H9 (cell line): ENCODE data around the gene RYR3. TPM values are rescaled to one million over a fixed set of nuclear protein-coding genes. Genes with fewer than 3 reads are reported as not detected.

ENCODE experiments used
- DNase-seq: peaks from one replicate; pipeline ENCODE4 v3.0.0-alpha.2; 2017
- H2AFZ ChIP-seq: one replicate; pipeline ENCODE4 v1.6.1; 2013; ENCODE audit warnings: mild to moderate bottlenecking, low read length, control low read depth, moderate library complexity
- H2AK5ac ChIP-seq: 2 replicates; pipeline ENCODE4 v1.6.1; 2013; ENCODE audit warnings: low read length, control low read depth, mixed read lengths; ENCODE audit not compliant: insufficient read length
- H2BK120ac ChIP-seq: one replicate; pipeline ENCODE4 v1.6.1; 2013; ENCODE audit warnings: low read depth, mild to moderate bottlenecking, low read length, control low read depth, inconsistent platforms; ENCODE audit not compliant: poor library complexity, severe bottlenecking
- H2BK12ac ChIP-seq: 2 replicates; pipeline ENCODE4 v1.6.1; 2013; ENCODE audit warnings: low read length, control low read depth, mixed read lengths, low read depth; ENCODE audit not compliant: insufficient read length
- H2BK15ac ChIP-seq: 2 replicates; pipeline ENCODE4 v1.6.1; 2013; ENCODE audit warnings: low read depth, low read length, control low read depth
- H2BK20ac ChIP-seq: one replicate; pipeline ENCODE4 v1.6.1; 2013; ENCODE audit warnings: low read depth, mild to moderate bottlenecking, low read length, control low read depth, inconsistent platforms; ENCODE audit not compliant: poor library complexity, severe bottlenecking
- H2BK5ac ChIP-seq: 2 replicates; pipeline ENCODE4 v1.6.1; 2013; ENCODE audit warnings: low read length, control low read depth, mixed read lengths; ENCODE audit not compliant: insufficient read length
- H3K14ac ChIP-seq: 2 replicates; pipeline ENCODE4 v1.6.1; 2013; ENCODE audit warnings: low read length, control low read depth; ENCODE audit not compliant: insufficient read depth
- H3K18ac ChIP-seq: 2 replicates; pipeline ENCODE4 v1.6.1; 2013; ENCODE audit warnings: low read depth, mild to moderate bottlenecking, mixed read lengths, low read length, control low read depth; ENCODE audit not compliant: insufficient read length
- H3K23ac ChIP-seq: 2 replicates; pipeline ENCODE4 v1.6.1; 2013; ENCODE audit warnings: low read length, control low read depth, mixed read lengths, low read depth; ENCODE audit not compliant: insufficient read length
- H3K23me2 ChIP-seq: 2 replicates; pipeline ENCODE4 v1.6.1; 2013; ENCODE audit warnings: low read depth, mild to moderate bottlenecking, mixed read lengths, low read length, control low read depth; ENCODE audit not compliant: insufficient read length, poor library complexity, severe bottlenecking
- H3K27ac ChIP-seq: 2 replicates; pipeline ENCODE4 v1.5.1; 2013; ENCODE audit warnings: low read length, control low read depth, mixed read lengths, low read depth; ENCODE audit not compliant: insufficient read length
- H3K27me3 ChIP-seq: 2 replicates; pipeline ENCODE4 v1.6.1; 2013; ENCODE audit warnings: low read length, control low read depth, inconsistent platforms; ENCODE audit not compliant: insufficient read depth
- H3K4ac ChIP-seq: 2 replicates; pipeline ENCODE4 v1.6.1; 2013; ENCODE audit warnings: low read depth, mild to moderate bottlenecking, control low read depth, inconsistent platforms, low read length, moderate library complexity
- H3K4me1 ChIP-seq: 2 replicates; pipeline ENCODE4 v1.6.1; 2013; ENCODE audit warnings: low read length, control low read depth, inconsistent platforms; ENCODE audit not compliant: insufficient read depth
- H3K4me2 ChIP-seq: 2 replicates; pipeline ENCODE4 v1.6.1; 2013; ENCODE audit warnings: low read length, control low read depth, mixed read lengths; ENCODE audit not compliant: insufficient read length, insufficient read depth
- H3K56ac ChIP-seq: 2 replicates; pipeline ENCODE4 v1.6.1; 2013; ENCODE audit warnings: low read depth, mild to moderate bottlenecking, mixed read lengths, low read length, control low read depth; ENCODE audit not compliant: insufficient read length
- H3K79me1 ChIP-seq: 2 replicates; pipeline ENCODE4 v1.6.1; 2013; ENCODE audit warnings: low read depth, mild to moderate bottlenecking, moderate library complexity, low read length, control low read depth, inconsistent platforms; ENCODE audit not compliant: insufficient read depth, poor library complexity, severe bottlenecking
- H3K79me2 ChIP-seq: 2 replicates; pipeline ENCODE4 v1.6.1; 2013; ENCODE audit warnings: low read length, control low read depth, inconsistent platforms; ENCODE audit not compliant: insufficient read depth
- H3K9ac ChIP-seq: 2 replicates; pipeline ENCODE4 v1.6.1; 2013; ENCODE audit warnings: low read length, control low read depth, mixed read lengths; ENCODE audit not compliant: insufficient read length; ENCODE audit errors: extremely low read depth
- H3K9me3 ChIP-seq: one replicate; pipeline ENCODE4 v1.6.1; 2013; ENCODE audit warnings: low read depth, low read length, inconsistent platforms; ENCODE audit not compliant: control insufficient read depth
- H3T11ph ChIP-seq: one replicate; pipeline ENCODE4 v1.6.1; 2013; ENCODE audit warnings: mild to moderate bottlenecking, low read length, control low read depth, inconsistent platforms
- H4K20me1 ChIP-seq: one replicate; pipeline ENCODE4 v1.6.1; 2013; ENCODE audit not compliant: control insufficient read depth, insufficient read length, insufficient read depth
- H4K5ac ChIP-seq: 2 replicates; pipeline ENCODE4 v1.6.1; 2013; ENCODE audit warnings: low read depth, mild to moderate bottlenecking, mixed read lengths, low read length, control low read depth; ENCODE audit not compliant: insufficient read length
- H4K8ac ChIP-seq: replicated peaks from 2 replicates; pipeline ENCODE4 v1.6.1; 2013; ENCODE audit warnings: low read length, control low read depth, mixed read lengths, low read depth; ENCODE audit not compliant: insufficient read length
- H4K91ac ChIP-seq: 2 replicates; pipeline ENCODE4 v1.6.1; 2013; ENCODE audit warnings: low read depth, mild to moderate bottlenecking, moderate library complexity, mixed read lengths, low read length, control low read depth; ENCODE audit not compliant: insufficient read length
- H3K27ac Mint-ChIP-seq, 3 experiments: 2 replicates in 2 of 3; 3 replicates in 1 of 3; pipeline ENCODE4 v1.8.0; 2020 to 2021; ENCODE audit warnings: mixed read lengths in 3 of 3, mild to moderate bottlenecking in 1 of 3, moderate library complexity in 1 of 3
- H3K27me3 Mint-ChIP-seq: 2 replicates; pipeline ENCODE4 v1.8.0; 2021; ENCODE audit warnings: low read depth, mild to moderate bottlenecking, moderate library complexity, mixed read lengths
- H3K36me3 Mint-ChIP-seq, 3 experiments: 2 replicates in 2 of 3; 3 replicates in 1 of 3; pipeline ENCODE4 v1.8.0; 2020 to 2021; ENCODE audit warnings: low read depth in 3 of 3, mixed read lengths in 3 of 3; ENCODE audit not compliant: insufficient read depth in 1 of 3
- H3K4me1 Mint-ChIP-seq, 2 experiments: 2 replicates each; pipeline ENCODE4 v1.8.0; 2020; ENCODE audit warnings: mixed read lengths in 2 of 2
- H3K4me3 Mint-ChIP-seq, 2 experiments: 2 replicates in 1 of 2; 3 replicates in 1 of 2; pipeline ENCODE4 v1.8.0; 2020 to 2021; ENCODE audit warnings: mild to moderate bottlenecking in 2 of 2, mixed read lengths in 2 of 2, moderate library complexity in 1 of 2
- H3K9me3 Mint-ChIP-seq, 2 experiments: 2 replicates in 1 of 2; 3 replicates in 1 of 2; pipeline ENCODE4 v1.8.0; 2020; ENCODE audit warnings: mild to moderate bottlenecking in 2 of 2, mixed read lengths in 2 of 2, moderate library complexity in 1 of 2
- WGBS: extraction: QIAGEN DNeasy Blood & Tissue Kit; methylation state at CpG from one replicate; pipeline ENCODE4 v1.1.7; 2013; ENCODE audit warnings: missing lambda C conversion rate, low lambda C conversion rate, mixed read lengths; ENCODE audit not compliant: insufficient read length; ENCODE audit errors: extremely low coverage; 5-methylcytosine and 5-hydroxymethylcytosine counted together
- total RNA-seq: library from RNA; stranded (reverse); gene quantifications from 2 replicates; pipeline ENCODE4 v1.2.1, GENCODE V29; 2021
- TF ChIP-seq, protein P1 (sequence below): fragments of 200-600 bp; sonication (generic); conservative IDR thresholded peaks from 3 replicates; pipeline ENCODE4 v1.8.0; 2021; ENCODE audit warnings: antibody characterized with exemption, mild to moderate bottlenecking

Gene RYR3
- total RNA-seq, 1 experiment from 2014 or later = 0.85 TPM

DNA sequence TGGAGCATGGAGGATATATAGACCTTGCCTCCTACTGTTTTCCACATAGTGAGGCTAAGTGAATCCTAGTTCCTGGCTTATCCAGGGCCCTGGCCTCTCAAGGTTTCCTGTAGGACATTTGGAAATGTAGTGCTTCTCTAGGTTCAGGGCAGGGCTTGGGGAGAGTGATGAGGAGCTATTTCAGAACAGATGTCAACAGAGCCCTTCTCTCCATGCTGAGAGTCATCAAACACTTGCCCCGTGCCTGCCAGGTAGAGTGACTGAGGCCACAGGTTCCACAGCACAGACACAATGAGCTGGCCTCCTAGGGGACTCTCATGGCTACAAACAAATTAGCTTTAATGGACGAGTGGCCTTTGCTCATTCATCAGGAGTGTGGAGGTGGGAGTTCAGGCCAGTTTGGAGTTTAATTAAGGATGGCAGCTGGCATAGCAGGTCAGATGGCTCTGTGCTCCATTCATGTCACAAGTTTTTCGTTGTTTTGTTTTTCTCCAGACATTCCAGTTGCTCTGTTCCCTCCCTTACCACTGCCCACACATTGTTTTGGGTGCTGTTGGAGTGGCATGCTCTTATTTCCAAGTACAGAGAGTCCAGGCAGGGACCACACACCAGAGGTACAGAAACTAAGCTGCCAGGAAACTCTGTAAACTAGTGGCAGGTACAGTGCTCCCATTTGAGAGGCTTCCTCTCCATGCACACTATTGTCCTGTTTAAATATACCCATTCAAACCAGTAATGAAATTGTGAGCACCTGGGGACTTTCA lies 189.8 kb downstream of the RYR3 start:
- Histone ChIP-seq H3K56ac (no peak overlapping the region), H3K4ac (no peak overlapping the region), H3K4me2 (no peak overlapping the region), H4K20me1 (no peaks in the 10 kb centered on the region), H3K18ac (no peak overlapping the region), H3K23me2 (no peaks in the 10 kb centered on the region), H3K9me3 (no peaks in the 10 kb centered on the region), H2BK12ac (no peak overlapping the region), H3K9ac (no peak overlapping the region), H3K23ac (no peak overlapping the region), H4K5ac (no peak overlapping the region), H3K27ac (no peak overlapping the region), H3K14ac (no peak overlapping the region), H2BK5ac (no peak overlapping the region), H2BK120ac (no peak overlapping the region), H2BK20ac (no peak overlapping the region), H2BK15ac (no peak overlapping the region), H3K79me1 (no peaks in the 10 kb centered on the region), H4K8ac (no peak overlapping the region), H3K79me2 (no peaks in the 10 kb centered on the region), H3K27me3 (no peaks in the 10 kb centered on the region), H4K91ac (no peak overlapping the region), H3K4me1 (no peaks in the 10 kb centered on the region), H3T11ph (no peak overlapping the region), H2AFZ (no peak overlapping the region), H2AK5ac (no peak overlapping the region)
- Mint-ChIP-seq H3K4me3 (no peak overlapping the region), H3K9me3 (no peaks in the 10 kb centered on the region), H3K36me3 (no peaks in the 10 kb centered on the region), H3K27me3 (no peaks in the 10 kb centered on the region), H3K27ac (peak overlapping the region in 1 of 3 experiments; percentile 40; a peak in 1 of 7 replicates), H3K4me1 (no peaks in the 10 kb centered on the region)
- WGBS = no CpG with 5 or more reads among the region's 3 CpGs
- TF ChIP-seq, protein P1, sequence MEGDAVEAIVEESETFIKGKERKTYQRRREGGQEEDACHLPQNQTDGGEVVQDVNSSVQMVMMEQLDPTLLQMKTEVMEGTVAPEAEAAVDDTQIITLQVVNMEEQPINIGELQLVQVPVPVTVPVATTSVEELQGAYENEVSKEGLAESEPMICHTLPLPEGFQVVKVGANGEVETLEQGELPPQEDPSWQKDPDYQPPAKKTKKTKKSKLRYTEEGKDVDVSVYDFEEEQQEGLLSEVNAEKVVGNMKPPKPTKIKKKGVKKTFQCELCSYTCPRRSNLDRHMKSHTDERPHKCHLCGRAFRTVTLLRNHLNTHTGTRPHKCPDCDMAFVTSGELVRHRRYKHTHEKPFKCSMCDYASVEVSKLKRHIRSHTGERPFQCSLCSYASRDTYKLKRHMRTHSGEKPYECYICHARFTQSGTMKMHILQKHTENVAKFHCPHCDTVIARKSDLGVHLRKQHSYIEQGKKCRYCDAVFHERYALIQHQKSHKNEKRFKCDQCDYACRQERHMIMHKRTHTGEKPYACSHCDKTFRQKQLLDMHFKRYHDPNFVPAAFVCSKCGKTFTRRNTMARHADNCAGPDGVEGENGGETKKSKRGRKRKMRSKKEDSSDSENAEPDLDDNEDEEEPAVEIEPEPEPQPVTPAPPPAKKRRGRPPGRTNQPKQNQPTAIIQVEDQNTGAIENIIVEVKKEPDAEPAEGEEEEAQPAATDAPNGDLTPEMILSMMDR = no peak
- DNase-seq = no peak
